OCI-LY3 (cell line): ENCODE results near the gene TMEM178B.

Source experiments
- H2AFZ ChIP-seq: fragments of 200-600, 300-600 bp; shearing (Covaris generic); 2 replicates; pipeline ENCODE4 v1.6.0; 2014; ENCODE audit warnings: antibody characterized with exemption, low read depth, low read length
- H3K27ac ChIP-seq: fragments of 200-600, 300-600 bp; sonication (generic); 2 replicates; pipeline ENCODE4 v1.5.1; 2014; ENCODE audit warnings: mild to moderate bottlenecking, low read length, moderate library complexity, mixed read lengths
- H3K27me3 ChIP-seq: fragments of 200-600, 300-600 bp; sonication (generic); 2 replicates; pipeline ENCODE4 v1.6.1; 2014; ENCODE audit warnings: low read depth, low read length, mixed read lengths
- H3K36me3 ChIP-seq: fragments of 200-600, 300-600 bp; sonication (generic); replicated peaks from 2 replicates; pipeline ENCODE3; 2014; ENCODE audit warnings: low read depth, low read length, mixed read lengths
- H3K4me1 ChIP-seq: fragments of 300-600, 200-600 bp; sonication (generic); 2 replicates; pipeline ENCODE4 v1.6.1; 2014; ENCODE audit warnings: low read length, mixed read lengths
- H3K4me2 ChIP-seq: fragments of 200-600, 300-600 bp; sonication (generic); 2 replicates; pipeline ENCODE4 v1.6.1; 2014; ENCODE audit warnings: low read length, mixed read lengths
- H3K4me3 ChIP-seq: fragments of 300-600, 200-600 bp; sonication (generic); 2 replicates; pipeline ENCODE4 v1.5.1; 2014; ENCODE audit warnings: antibody characterized with exemption, mild to moderate bottlenecking, low read length, moderate library complexity
- H3K79me2 ChIP-seq: fragments of 300-600, 200-600 bp; shearing (Covaris generic); 2 replicates; pipeline ENCODE4 v1.6.1; 2014; ENCODE audit warnings: mild to moderate bottlenecking, low read length, mixed read lengths
- H3K9ac ChIP-seq: fragments of 300-600, 200-600 bp; shearing (Covaris generic); 2 replicates; pipeline ENCODE4 v1.6.0; 2014; ENCODE audit warnings: mild to moderate bottlenecking, low read length, moderate library complexity
- H3K9me3 ChIP-seq: fragments of 200-600, 300-600 bp; shearing (Covaris generic); 2 replicates; pipeline ENCODE4 v1.6.1; 2014; ENCODE audit warnings: low read length, mixed read lengths; ENCODE audit not compliant: insufficient read depth
- H4K20me1 ChIP-seq: fragments of 200-600, 300-600 bp; sonication (generic); 2 replicates; pipeline ENCODE4 v1.6.1; 2016; ENCODE audit warnings: low read length, mixed read lengths; ENCODE audit not compliant: insufficient read depth
- EZH2phosphoT487 ChIP-seq: fragments of 200-600 bp; shearing (Covaris generic); IDR thresholded peaks from 2 replicates; pipeline ENCODE4 v1.6.1; 2018; ENCODE audit warnings: antibody characterized with exemption, mixed run types, low read depth
- TF ChIP-seq, protein P1 (sequence below): fragments of 200-600, 300-600 bp; sonication (generic); IDR thresholded peaks from 2 replicates; pipeline ENCODE4 v1.5.1; 2014; ENCODE audit warnings: antibody characterized with exemption, low read length, low read depth

TMEM178B gene

GRCh38 chr7:141181812-141182211, 107.9 kb downstream of the TMEM178B start:
- no peaks in the 10 kb centered on the region for H4K20me1 ChIP-seq

DNA sequence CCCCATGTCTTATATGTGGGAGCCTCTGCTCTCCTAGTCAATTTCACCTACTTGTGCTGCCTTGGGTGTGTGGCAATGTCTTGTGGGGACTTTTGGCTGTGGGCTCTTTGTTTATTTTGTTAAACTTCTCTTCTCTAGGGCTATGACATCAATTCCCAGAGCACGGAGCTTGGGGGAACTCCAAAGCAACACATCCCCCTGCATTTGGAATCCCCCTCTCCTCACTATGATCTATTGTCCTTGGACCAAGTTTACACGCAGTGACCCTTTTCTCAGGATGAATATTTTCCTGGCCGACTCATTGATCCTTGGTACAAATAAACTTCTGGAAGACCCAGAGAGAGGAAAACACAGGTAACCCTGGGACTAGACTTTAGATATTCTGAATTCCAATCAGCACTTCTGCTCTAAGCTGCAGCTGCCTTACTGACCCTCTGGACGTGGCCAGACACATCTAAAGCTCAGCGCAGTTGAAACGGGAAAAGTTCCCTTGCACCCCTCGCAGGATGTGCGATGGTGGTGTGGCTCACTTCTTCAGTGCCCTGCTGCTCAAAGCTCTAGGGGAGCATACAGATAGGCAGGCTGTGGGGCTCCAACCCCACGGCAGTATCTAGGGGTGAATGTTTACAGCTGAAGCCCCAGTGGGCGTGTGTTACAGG, 110.8 kb downstream of the TMEM178B start:
- Histone ChIP-seq H3K4me2 (no peak overlapping the region), H3K4me1 (no peaks in the 10 kb centered on the region), H4K20me1 (no peaks in the 10 kb centered on the region), H3K9me3 (no peaks in the 10 kb centered on the region), H3K36me3 (no peaks in the 10 kb centered on the region), H3K27ac (no peak overlapping the region), H2AFZ (no peak overlapping the region), H3K4me3 (no peak overlapping the region), H3K79me2 (no peaks in the 10 kb centered on the region), H3K27me3 (no peaks in the 10 kb centered on the region), H3K9ac (no peak overlapping the region)
- TF ChIP-seq, protein P1, sequence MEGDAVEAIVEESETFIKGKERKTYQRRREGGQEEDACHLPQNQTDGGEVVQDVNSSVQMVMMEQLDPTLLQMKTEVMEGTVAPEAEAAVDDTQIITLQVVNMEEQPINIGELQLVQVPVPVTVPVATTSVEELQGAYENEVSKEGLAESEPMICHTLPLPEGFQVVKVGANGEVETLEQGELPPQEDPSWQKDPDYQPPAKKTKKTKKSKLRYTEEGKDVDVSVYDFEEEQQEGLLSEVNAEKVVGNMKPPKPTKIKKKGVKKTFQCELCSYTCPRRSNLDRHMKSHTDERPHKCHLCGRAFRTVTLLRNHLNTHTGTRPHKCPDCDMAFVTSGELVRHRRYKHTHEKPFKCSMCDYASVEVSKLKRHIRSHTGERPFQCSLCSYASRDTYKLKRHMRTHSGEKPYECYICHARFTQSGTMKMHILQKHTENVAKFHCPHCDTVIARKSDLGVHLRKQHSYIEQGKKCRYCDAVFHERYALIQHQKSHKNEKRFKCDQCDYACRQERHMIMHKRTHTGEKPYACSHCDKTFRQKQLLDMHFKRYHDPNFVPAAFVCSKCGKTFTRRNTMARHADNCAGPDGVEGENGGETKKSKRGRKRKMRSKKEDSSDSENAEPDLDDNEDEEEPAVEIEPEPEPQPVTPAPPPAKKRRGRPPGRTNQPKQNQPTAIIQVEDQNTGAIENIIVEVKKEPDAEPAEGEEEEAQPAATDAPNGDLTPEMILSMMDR: no peak
- no peak for TF ChIP-seq EZH2phosphoT487

More at GRCh38 chr7:141181812-141182211, 107.9 kb downstream of the TMEM178B start:
- Histone ChIP-seq H3K4me2 (no peak overlapping the region), H3K4me3 (no peak overlapping the region), H3K27ac (no peak overlapping the region), H3K36me3 (no peaks in the 10 kb centered on the region), H3K79me2 (no peaks in the 10 kb centered on the region), H3K9ac (no peak overlapping the region), H3K4me1 (peaks cover 2% of the 10 kb centered on the region; the same call in 1 of the 2 replicates), H2AFZ (no peak overlapping the region), H3K9me3 (no peaks in the 10 kb centered on the region), H3K27me3 (no peaks in the 10 kb centered on the region)
- no peak for TF ChIP-seq EZH2phosphoT487
- TF ChIP-seq, protein P1: no peak

DNA sequence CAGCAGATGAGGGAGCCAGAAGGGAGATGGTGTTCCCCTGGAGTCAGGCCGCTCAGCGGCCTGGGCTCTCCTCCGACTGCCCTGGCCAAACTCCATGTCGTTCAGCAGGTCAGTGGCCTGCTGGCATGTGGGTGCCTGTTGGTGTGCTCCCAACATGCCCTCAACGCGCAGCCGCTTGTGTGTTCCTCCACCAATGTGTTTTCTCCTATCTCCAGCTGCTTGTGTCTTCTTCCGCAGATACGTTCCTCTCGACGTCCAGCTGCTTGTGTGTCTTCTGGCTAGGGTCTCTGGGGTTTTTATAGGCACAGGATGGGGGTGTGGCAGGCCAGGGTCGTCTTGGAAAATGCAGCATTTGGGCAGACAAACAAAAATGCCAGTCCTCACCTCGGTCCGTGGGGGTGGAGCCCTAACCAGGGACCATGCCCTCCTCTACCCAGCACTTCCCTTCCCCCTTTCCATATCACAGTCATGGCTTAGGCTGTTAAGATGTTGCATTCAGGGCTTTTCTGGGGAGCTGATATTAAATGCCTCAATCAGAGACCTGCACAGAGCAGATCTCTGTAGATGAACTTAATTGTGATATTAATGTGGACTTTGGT, 111.6 kb downstream of the TMEM178B start:
- Histone ChIP-seq H3K9me3 (no peaks in the 10 kb centered on the region), H3K9ac (no peak overlapping the region), H3K36me3 (no peaks in the 10 kb centered on the region), H4K20me1 (no peaks in the 10 kb centered on the region), H3K27ac (no peak overlapping the region), H3K4me2 (no peak overlapping the region), H3K4me1 (no peaks in the 10 kb centered on the region), H3K27me3 (no peaks in the 10 kb centered on the region), H3K4me3 (no peak overlapping the region), H3K79me2 (no peaks in the 10 kb centered on the region), H2AFZ (no peak overlapping the region)
- TF ChIP-seq, protein P1: no peak
- TF ChIP-seq EZH2phosphoT487: no peak

DNA sequence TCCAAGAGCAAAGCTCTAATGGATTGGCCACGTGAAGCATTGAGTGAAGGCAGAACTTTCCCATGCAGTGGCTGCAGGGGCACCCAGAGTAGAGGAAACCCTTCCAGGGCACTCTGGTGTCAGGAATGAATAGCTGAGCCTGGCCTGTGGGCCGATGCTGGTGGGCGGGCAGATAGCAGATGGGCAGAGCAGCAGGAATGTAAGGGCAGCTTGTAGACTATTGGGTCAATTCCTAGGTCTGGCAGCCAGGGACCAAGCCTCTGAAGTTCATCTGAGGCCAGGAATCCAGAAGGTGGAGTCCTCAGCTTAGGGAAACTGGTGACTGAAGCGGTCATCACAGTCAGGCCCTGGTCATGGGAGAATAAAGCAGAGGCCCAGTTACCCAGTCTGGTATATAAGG, 115.4 kb downstream of the TMEM178B start:
- Histone ChIP-seq H3K4me3 (no peak overlapping the region), H3K4me2 (no peak overlapping the region), H3K9ac (no peak overlapping the region), H3K4me1 (no peaks in the 10 kb centered on the region), H3K79me2 (no peaks in the 10 kb centered on the region), H2AFZ (no peak overlapping the region), H3K27me3 (no peaks in the 10 kb centered on the region), H3K36me3 (no peaks in the 10 kb centered on the region), H3K27ac (no peak overlapping the region), H4K20me1 (no peaks in the 10 kb centered on the region), H3K9me3 (no peaks in the 10 kb centered on the region)
- TF ChIP-seq, protein P1: no peak
- TF ChIP-seq EZH2phosphoT487: no peak
